HG03280 (cell line): Measurements from ENCODE around the gene CACNA1C.

Experiments used
- ATAC-seq: cut with Tn5 transposase; IDR thresholded peaks from one replicate; pipeline ENCODE4 v1.9.1; 2021; ENCODE audit warnings: mild to moderate bottlenecking, moderate library complexity; ENCODE audit not compliant: unreplicated experiment

CACNA1C gene

DNA sequence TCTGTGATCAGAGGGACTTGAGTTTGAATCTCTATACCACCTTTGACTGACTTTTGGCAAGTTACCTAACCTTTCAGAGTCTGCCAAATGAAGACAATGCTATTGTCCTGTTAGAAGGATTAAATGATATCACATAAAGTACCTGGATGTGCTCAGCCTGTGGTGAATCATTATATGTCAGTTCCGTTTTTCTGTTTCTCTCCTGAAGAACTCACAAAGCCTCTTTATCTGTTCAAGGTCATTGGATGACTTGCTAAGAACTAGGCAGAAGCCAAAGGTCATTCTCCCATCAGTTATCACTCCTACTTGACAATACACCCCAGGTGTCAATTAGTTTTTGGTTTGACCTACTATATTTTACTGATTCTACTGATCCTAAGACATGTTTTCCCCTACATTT is 174.6 kb downstream of the CACNA1C start:
- ATAC-seq = no peak

DNA sequence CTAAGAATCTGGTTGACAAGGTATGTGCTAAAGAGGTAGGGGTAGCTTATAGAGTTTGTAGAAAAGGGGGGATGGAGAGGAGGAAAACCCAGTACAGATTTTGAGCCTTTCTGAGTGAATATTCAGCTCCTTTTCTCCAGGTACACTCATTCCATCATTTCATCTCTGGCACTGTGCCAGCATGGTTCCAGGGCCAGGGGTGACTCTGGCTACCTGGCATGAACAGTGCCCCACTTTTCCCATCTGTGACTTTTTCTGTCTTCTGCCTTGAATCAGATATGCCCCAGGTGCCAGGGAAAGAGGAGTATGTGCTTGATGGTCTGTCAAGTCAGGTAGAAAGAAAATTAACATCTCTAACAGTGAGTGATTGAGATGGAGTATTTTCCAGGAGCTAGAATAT is 175.7 kb downstream of the CACNA1C start:
- ATAC-seq = no peak

DNA sequence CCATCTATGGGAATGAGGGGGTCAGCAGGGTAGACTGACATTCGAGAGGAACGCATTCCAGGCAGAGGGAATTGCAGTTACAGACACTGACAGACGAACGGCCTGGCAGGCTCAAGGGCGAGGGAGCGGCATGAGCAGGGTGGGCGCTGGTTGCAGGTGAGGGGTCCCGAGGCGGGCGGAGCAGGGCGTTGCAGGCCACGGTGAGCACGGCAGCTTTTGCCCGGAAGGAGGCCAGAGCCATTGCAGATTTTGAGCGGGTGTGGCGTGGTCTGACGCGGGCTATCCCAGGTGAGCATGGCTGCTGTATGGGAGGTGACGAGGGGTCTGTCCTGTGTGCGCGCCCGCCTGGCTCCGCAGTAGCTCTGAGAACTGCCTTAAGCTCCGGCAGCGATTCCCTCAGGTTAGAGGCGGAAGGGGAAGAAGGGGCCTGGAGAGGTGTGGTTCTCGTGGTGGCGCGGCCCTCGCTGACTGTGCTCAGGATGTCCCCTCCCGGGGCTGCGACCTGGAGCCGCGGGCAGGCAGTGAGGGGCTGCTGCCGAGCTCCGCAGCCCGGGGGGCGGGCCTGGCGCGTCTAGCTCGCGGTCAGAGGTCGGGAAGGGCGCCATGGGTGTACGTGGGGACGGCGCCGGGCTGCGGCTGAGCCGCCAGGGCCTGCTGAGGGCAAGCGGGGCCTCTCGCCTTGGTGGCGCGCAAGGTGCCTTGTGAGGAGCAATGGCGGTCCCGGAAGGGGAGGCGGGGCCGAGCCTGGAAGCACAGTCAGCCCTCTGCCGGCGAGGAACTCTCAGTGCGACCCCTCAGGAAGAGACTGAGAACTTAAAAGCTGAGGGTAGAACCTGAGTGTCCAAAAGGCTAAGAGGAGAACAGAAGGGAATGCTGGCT is 177.1 kb downstream of the CACNA1C start:
- no peak for ATAC-seq

DNA sequence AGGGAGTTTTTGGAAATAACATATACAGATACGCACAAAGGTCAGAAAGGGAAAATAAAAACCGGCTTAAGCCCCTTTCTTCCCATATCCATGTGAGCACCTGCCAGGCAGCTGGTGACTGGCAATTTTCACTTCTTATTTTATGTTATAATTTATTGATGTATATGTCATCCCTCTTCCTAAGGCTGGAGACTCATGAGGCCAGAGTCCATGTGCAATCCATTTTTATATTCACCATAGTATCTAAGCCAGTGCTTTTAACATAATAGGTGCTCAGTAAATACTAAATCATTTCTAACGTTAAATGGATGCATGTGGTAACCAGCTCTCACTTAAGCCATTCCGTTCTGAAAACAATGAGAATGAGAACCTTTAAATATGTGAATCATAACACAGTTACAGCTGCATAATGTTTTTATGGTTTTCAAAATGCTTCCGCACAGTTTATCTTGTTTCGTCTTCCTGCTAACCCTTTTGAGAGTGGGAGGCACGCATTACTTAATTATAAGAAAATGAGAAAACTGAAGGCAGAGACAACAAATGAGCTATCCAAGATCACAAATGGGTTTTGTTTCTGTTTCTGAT is 178.3 kb downstream of the CACNA1C start:
- ATAC-seq = no peak

DNA sequence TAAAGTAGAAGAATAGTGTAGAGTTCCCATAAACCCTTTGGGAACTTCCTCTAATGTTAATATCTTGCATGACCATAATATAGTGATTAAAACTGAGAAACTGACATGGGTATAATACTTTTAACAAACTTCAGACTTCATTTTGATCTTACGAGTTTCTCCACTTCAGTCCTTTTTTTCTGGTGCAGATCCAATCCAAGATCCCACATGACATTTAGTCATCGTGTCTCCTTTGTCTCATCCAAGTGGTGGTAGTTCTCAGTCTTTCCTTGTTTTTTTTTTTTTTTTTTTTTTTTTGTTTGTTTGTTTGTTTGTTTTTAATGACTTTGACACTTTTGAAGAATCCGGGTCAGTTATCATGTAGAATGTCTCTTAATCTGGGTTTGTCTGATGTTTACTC is 179.2 kb downstream of the CACNA1C start:
- ATAC-seq = no peak

DNA sequence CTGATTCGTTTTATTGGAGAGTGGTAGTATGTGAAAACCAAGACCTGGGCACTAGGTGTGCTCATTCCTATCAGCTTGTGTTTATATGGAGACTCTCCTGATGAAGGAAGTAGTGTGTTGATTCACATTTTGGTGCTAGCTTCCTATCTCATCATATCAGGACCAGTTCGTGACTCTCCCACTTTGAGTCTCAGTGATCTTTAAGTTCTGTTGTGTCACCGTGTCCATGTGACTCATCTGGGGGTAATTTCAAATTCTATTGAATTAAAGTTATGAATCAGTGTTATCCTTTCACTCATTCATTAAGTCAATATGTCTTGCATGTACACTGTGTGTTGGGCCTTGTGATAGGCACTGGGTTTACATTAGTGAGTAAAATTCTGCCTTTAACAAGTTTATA is 180.2 kb downstream of the CACNA1C start:
- ATAC-seq = no peak

DNA sequence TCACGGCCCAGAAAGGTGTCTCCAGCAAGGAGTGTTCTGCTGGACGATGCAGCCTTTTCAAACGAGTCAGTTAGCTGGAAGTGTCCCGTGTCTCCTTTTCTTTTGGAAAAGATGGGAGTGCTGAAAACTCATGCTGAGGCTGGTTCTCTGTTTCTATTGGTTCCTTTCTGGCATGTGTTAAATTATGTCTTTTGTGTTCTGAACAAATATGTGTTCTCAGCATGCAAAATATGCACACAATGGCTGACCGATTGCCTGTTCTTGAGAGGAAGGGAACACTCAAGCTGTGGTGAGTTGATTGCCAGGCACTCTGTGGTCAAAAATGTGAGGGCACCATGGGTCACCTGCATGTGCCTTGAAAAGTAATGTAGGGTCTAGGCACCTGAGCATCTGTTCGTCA is 181.3 kb downstream of the CACNA1C start:
- no peak for ATAC-seq

DNA sequence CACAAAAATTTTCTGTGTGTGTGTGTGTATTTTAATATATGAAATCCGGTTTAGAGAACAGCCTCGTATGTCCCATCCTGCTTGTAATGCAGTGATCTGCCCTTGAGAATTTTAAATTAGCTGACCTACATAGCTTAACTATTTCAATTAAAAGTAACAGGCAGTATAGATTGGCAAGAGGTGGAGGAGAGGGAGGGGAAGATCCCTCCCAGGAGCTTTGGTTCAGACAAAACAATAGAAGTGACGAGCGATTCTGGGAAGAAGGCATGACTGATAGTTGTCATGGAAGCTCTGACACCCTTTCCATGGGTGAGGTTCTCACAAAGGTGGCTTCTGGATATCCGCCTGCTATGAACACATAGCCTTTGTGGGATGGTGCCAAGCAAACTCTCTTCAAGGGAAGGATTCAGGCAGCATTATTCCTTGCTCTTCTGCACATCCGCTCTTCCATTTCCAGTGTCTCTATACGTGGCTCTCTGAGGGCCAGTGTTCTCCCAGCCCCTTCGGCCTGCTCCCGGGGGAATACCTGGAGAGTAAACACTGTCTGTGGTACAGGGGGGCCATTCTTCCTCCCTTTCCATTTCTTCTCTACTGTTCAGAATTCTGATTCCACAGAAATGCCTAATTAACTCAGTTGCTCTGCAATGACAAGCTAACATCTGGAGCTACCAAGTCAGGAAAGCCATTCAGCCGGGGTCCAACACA is 182.0 kb downstream of the CACNA1C start:
- ATAC-seq = no peak

DNA sequence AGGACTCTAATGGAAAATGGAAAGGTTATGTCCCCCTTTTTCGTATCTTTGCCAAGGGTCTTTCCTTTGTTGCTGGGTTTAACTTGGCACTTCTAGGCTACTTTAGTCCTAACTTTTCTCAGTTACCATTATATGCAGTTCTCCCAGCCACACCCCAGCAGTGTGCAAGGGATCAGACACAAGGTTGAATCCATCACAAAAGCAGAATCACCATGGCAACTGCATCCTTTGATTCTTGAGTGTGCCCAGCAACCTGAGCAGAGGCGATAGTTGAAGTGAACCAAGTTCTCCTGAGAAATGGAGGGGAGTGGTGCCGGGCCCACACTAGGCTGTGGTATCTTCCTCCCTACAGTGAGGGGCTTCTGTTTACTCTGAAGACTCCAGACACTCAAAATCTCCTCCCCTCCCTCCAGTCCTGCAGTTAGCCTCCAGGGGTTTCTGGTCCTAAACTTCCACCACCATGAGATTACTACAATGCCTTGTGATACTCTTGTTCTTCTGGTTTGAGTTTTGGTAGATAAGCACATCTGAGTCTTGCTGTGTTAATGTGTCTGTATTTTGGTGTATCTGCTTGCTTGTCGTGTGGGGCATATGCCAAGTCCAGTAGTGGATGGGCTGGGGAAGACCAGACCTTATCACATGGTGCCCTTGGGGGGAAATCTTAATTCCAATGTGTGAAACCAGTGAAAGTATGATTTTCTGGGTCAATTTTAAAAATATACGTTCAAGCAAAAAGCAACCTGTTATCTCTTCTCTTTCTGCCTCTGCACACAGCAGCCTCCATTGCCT is 183.9 kb downstream of the CACNA1C start:
- no peak for ATAC-seq

DNA sequence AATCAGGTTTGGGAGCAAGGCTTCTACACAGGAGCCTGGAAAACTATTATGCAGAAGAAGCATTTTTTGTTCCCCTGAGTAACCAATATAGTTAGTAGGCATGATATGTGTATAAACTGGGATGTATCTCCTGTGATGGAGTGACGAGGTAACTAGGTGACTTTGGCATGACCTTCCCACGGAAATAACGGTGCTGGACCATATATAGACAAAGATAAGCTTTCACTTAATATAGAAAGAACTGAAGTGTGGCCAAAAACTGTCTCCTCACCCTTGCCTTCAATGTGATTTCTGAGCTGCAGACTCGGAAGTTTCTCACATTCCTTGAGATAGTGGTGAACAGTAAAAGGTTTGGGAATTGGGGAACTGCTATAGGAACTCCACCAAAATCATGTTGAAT is 185.3 kb downstream of the CACNA1C start:
- no peak for ATAC-seq

DNA sequence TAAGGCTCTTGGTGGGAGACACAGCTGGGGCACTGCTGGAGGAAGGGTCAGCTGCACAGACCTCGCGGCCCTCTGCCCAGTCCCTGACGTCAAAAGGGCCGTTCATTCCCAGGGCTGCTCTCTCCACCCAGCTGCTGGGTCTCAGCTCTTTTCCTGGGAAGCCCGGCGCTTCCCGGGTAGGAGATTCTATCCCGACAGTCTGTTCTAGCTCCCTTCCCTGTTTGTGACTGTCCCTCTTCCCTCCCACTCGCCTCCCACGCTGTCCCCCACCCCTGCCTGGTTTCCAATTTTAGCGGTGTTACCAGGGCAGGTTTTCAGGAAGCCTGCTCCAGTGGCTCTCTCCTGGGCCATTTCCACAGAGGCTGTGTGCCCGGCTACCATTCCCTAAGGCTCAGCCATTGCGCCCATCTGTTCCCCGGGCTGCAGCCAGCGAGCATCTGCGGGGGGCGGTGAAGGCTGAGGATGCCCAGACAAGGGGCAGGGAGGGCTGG is 186.6 kb downstream of the CACNA1C start:
- no peak for ATAC-seq

DNA sequence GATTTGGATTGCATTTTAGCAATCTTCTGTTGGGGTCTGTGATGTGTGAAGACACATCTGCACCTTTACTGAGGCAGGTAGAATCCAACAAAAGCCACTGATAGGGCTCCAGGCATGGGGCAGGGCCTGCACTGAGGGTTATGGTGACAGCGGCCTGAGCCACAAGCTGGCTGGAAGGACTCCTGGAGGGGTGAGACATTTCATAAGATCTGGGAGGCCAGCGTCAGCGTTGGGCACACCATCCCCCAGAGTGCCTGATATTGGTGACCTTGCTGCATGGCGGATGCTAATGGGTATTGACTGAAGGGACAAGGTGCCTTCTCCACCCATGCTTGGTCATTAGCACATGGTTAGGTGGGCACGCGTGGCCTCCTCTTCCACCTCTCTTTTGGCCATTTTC is 187.6 kb downstream of the CACNA1C start:
- no peak for ATAC-seq

DNA sequence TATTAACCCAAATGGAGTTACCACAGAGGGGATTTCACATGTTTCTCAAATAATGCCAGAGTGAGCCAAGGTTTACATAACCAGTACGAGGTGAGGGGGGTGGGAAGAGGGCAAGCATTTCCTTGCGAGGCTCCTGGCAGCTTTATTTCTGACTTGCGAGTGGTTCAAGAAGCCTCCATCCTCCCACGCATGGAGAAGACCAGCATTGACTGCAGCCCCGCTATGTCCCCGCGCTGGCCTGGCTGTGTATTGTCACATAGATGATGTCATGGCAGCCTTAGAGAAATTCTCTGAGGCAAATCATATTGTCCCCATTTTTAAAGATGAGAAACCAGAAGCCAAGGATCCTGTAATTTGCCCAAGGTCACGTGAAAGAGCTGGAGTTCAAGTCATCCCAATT is 188.2 kb downstream of the CACNA1C start:
- ATAC-seq = no peak

DNA sequence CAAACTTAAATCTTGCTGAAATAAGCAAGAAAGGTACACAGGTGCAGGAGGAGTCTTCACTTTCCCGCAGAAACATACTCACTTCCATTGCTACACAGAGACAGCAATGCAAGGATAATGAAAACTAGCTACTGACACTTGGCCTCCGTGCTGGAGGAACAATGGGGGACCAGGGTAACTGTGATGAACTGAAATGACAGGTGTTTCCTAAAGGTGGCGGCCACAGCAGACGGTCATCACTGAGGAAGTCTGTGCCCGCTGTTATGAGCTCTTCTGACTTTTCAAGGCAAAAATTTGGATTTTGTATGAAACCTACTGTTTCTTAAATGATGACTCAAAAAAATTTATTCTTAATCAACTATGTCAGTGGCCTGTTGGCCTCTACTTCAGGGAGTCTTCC is 189.4 kb downstream of the CACNA1C start:
- ATAC-seq = no peak

DNA sequence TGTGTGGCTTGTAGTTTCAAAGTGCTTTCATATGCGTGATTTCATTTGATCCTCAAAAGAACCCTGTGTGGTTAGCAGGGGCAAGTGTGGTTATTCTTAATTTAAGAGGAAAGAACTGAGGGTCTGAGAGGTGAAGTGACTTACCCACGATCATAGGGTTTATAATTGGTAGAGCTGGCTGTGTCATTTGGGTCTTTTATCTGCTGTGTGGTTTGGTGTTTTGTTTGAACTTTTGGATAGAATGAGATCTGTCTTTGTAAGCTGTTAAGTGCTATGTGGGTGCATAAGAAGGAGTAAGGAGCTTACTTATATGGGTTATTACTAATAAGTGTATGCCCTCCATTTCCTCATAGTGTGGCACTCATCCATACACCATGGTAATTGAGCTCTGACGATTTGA is 190.0 kb downstream of the CACNA1C start:
- ATAC-seq = no peak

DNA sequence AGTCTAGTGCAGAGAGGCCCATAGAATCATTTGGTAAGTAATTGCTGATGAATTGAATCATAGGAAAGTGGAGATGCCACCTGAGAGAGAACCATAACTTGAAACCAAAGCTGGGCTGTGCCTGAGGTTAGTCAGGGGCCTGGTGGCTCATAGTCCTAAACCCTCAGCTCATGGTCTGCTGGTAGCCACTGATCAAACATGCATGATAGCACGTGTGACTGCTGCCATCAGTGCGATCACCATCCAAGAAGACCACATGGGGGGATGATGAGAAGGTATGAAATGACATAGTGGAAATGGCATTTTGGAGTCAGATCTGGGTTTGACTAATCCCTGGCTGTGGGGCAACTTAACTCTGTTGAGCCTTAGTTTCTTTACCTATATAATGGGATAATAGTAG is 190.5 kb downstream of the CACNA1C start:
- ATAC-seq = no peak

DNA sequence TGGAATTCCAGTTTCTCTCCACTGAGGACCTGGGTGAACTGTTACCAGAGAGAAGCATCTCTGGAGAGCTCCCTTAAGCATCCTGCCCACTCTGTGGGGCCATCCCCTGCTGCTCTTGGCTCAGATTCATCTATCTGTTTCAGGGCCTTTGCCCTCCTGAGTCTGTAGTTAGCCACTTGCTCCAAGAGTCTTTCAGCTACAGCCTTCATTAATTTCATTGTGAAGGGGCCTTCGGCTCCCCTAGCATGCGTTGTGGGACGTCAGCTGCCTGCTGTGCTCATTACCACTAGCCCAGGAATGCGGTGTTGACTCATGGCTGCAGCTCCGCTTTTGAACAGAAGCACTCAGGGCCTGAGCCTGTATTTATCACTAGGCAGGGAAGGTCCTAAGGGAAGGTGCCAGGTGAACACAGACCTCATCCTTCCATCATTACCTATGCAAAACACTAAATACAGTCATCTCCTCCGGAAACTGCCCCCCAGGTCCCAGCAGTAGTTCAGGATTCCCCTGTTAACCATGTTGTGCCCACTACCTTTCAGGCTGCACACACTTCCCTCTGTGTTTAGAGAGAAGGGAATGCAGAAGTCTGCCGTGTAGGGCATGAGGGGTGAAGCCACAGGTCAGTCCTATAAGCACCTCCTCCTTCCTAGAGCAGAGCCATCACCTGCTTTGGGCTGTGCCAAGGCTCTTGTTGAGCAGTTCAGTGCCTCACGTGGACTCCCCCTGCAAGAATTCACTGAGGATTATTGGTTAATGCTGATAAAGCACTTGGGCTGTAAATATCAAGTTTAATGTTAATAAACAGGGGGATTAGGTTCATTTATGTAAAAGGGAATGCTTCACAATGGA is 191.4 kb downstream of the CACNA1C start:
- ATAC-seq = no peak

DNA sequence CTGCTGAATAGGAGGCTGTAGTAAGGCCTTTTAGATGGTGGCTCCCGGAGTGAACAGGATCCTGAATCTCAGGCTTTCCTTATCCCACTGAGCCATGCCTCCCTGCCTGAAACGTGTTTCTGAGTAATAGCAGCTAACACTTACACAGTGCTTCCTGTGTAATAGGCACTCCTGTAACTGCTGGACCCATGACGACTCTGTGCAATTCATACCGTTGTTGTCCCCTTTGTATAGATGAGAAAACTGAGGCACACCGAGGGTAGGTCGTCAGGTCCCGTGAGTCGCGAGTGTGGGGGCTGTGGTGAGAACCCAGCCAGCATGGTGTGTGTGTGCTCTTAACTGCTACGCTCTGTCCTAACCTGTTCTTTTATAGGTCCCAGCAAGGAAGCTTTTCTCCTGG is 193.6 kb downstream of the CACNA1C start:
- ATAC-seq = no peak

DNA sequence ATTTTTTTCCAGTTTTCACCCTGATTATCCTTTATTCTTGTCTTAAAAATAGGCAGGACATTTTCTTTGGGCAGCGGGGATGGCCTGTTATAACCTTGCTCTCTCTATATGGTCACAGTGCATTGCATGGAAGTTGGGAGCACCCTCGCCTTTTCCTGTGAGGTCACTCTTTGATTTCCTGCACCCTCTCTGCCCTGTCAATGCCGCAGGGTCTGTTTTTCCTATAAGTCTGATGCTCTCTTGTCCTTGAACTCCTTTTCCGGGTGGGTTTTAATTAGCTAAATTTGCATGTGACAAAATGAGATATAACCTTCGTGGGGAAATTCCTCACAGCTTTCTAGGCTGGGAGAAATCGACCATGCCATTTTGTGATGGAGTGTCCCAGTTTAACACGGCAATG is 194.3 kb downstream of the CACNA1C start:
- no peak for ATAC-seq

DNA sequence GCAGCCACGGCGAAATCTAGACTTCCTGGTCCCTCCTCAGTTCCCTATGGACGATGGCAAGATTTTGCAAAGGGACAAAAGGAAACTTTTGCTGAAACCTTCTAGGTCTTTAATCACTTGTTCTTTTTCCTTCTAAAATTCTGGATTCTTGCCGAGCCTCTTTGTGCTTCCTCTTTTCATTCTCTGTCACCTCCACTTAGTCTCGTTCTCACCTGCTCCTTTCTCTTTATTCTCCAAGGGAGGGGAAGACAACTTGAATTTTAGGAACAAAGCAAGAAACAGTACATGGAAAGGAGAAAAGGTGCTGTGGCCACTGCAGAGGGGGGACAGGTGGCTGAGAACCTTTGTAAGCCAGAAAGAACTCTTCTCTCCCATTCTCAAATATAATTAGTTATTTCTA is 194.8 kb downstream of the CACNA1C start:
- no peak for ATAC-seq
